Pulmonary artery endothelial cell (primary cell): ENCODE measurements around the gene NOL4L. TPM values are rescaled to one million over a fixed set of nuclear protein-coding genes. Genes with fewer than 3 reads are reported as not detected.

Experiments used
- DNase-seq: peaks from one replicate; pipeline ENCODE4 v3.0.0-alpha.2; 2011; ENCODE audit warnings: low read depth, low spot score
- total RNA-seq: library from RNA; depleted of rRNA; stranded (reverse); fragments of >200 nt; gene quantifications from 2 replicates; pipeline ENCODE4 v1.2.3, GENCODE V29; 2014

Gene NOL4L, protein sequence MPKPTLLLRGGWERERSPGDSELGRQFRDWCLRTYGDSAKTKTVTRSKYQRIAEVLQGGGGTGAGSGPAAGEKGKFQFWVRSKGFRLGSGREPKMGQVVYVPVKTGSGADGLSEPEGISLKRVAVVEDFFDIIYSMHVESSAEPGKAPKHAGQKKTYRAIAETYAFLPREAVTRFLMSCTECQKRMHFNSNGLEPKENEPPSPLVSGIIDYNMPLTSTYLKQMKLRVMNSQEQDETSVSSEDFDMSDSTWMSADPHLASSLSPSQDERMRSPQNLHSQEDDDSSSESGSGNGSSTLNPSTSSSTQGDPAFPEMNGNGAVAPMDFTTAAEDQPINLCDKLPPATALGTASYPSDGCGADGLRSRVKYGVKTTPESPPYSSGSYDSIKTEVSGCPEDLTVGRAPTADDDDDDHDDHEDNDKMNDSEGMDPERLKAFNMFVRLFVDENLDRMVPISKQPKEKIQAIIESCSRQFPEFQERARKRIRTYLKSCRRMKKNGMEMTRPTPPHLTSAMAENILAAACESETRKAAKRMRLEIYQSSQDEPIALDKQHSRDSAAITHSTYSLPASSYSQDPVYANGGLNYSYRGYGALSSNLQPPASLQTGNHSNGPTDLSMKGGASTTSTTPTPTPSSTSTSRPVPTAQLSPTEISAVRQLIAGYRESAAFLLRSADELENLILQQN
- 10.3 and 11.5 TPM in 2 replicates for total RNA-seq

DNA sequence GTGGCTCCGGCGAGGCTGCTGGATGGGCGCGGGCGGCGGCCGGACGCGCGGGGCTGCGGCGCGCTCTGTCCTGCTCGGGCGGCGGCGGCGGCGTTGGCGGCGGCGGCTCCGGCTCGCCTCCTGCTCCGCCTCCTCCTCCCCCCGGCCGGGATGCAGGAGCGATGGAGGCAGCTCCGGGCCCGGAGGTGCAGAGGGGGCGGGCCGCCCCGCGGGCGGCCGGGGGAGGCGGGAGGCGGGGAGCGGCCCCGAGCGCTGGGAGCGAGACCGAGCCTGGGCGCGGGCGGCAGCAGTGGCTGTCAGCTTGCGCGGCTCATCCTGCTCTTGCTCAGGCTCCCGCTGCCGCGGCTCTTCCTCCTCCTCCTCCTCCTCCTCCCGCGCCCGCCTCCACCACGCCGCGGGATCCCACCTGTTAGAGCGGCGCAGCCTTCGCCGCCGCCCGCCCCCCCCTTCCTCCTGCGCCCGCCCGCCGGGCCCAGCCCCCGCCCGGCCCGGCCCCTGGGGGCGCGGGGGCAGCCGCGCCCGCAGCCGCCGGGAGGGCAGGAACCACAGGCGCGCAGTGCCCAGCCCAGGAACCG is at the start of gene NOL4L:
NOL4L (minus strand) TSS at position 323 of the 575 bp plus-strand sequence. CDS start 443 bp downstream, outside the sequence.
- DNase-seq, result no peak

DNA sequence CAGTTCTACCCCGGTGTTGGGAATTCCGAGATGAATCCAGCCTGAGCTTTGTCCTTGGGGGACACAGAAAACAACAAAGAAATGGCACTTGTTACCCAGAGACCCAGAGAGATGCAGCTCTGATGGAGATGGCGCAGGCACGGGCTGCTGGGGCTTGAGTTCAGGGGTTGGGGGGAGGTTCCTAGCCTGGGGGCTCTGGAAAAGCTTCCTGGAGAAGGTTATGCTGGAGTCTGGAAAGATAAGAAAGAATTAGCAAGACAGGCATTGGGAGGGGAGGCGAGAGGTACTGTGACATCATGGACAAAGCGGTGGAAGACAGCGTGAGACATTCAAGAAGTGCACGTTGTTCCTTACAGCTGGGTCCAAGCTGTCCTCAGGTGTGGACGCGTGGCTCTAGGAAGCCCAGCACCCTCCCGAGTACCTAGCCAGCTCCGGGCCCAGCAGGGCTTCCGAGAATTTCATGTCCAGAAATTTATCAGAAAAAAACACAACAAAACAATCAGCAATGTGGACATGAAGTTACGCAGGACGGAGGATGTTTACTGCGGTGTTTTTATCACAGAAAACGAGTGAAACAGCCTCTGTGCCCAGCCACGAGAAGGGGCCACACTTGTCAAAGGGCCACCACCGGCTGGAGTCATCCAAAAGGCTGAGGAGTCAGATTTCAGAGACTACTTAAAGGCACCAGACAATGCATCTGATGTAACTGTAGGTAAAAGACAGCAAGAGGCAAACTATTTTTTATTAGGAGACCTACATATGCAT is 49.1 kb upstream of the NOL4L start:
- no peak for DNase-seq

DNA sequence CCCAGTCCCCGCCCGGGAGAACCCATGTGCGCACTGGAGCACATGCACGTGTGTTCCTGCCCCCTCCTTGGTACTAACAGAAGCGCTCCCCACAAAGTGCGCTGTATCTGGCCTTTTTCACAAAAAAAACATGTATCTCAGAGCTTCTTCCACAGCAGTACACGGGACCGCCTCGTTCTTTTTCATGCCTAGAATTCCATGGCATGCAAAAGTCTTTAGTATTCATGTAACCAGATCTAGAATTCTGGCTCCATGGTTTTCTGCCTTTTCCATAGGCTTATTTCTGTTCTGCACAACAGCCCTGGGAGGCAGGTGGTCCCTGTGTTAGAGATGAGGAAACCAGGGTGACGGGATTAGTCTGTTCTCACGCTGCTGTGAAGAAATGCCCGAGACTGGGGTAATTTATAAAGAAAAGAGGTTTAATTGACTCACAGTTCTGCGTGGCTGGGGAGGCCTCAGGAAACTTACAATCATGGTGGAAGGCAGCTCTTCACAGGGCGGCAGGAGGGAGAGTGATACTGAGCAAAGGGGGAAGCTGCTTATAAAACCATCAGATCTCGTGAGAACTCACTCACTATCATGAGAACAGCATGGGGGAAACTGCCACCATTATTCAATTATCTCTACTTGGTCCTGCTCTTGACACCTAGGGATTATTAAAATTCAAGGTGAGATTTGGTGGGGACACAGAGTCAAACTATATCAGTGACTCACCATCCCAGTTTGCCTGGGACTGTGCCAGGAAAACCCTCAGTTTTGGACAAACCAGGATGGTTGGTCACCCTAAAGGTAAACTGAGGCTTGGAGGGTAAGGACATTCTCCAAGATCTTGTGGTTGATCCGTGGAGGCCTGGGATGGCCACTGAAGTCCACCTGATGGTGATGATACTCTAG is 47.6 kb upstream of the NOL4L start:
- no peak for DNase-seq

DNA sequence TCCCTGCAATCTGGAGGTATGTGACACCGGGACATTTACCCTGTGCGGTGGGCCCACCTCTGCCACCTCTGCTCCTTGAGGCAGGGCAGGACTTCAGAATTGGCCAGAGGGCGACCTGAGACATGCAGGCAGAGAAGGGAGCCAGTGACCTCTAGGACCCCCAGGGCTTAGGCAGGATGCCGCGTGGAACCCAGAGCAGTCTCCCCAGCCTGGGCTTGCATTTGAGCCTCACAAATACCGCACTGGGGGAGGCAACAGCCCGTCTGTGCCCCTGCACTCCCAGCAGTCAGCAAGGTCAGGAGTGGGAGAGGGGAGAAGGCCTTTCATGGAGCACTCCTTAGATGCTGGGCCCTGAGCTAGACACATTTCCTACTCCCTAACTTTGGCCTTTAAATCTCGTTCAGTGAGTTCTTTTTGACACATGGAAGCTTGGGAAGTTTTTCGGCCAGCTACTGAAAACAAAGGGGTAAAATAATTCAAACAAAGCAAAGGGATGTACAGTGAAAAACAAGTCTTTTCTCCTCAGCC is 46.9 kb upstream of the NOL4L start:
- DNase-seq, result no peak

DNA sequence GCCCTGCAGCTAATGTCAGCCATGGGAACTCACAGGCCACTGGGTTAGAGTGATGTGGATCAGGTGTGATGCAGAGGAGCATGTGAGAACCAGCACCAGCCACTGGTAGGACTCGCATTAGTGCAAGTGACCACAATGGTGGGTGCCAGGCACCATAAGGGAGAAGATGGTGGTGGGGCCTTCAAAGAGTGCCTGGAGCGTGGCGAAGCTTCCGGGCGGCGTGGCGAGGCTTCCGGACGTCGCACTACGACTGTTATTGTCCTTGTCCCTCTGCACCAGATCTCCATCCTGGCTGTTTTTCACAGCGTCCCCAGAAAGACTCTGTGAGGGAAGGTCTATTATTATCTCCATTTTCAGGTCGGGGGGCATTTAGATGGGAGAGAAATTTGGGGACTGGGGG is 44.7 kb upstream of the NOL4L start:
- DNase-seq, result no peak

DNA sequence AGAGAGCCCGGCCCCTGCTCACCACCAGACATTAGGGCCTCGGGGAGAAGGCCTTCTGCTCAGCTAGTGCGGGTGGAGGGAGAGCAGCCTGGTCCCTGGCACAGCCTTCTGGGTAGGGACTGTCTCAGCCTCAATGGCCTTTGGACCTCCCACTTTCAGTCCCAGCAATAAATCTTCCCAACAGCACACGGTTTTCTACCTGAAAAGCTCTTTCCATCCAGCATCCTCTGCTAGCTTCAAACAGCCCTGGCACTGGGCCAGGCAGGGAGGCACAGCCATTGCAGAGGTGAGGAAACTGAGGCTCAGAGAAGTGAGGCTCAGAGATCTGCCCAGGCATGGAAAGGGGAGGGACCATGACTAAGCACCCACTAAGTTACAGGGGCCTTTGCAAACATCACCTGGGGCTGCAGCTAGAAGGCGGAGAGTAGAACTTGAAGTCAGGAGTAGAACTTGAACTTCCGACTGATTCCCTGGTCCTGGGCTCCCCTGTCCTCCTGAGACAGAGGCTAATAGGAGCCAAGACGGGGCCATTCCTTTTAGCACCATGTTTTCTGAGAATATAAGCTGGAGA is 43.9 kb upstream of the NOL4L start:
- DNase-seq, result no peak

DNA sequence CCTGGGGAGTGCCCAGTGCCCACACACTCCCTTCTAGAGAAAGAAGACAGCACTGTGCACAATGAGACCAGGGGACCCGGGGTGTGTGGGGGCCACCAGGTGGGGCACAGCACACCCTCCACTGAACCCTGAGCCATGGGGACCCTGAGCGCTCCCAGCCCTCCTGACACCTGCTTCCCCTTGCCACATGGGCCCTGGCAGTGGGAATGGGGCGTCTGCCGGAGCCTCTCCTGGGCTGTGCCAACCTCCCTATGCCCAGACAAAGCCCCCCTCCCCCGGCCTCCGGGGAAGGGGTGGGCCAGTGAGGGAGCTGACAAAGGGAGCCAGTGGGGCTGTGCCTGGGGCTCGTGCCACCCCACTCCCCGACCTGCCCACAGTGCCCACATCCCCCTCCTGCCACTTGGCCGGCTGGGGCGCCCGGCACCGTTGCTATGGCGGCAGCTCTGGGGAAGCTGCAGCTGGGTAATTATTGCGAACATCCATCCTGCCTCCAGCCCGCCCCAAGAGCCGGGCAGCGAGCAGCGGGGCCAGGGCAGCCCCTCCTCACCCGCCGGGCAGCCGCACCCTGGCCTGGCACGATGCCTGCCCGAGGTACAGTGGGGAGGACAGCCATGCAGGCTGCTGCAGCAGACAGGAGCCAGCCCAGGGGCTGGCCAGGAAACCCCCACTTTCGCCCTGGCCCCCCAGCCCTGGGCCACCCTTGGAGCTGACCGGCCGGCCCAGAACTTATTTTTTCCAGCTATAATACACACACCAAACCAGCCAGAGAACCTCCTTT is 41.9 kb upstream of the NOL4L start:
- DNase-seq, result no peak

DNA sequence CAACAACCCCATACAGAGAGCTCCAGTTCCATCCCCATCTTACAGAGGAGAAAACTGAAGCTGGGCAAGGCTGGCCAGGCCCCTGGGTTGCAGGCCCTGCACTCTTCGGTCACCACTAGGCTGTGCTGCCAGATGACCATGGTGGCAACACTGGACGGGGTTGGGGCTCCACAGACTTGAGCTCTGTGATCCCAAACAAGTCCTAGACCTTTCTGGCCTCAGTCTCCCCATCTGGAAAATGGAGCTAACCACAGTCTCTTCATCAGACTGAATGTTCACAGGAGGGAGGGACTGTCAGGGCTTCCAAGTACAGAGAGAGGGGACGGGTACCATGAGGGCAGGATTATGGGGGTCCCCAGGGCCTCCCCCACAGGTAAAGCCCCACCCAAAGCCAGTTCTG is 41.3 kb upstream of the NOL4L start:
- no peak for DNase-seq

DNA sequence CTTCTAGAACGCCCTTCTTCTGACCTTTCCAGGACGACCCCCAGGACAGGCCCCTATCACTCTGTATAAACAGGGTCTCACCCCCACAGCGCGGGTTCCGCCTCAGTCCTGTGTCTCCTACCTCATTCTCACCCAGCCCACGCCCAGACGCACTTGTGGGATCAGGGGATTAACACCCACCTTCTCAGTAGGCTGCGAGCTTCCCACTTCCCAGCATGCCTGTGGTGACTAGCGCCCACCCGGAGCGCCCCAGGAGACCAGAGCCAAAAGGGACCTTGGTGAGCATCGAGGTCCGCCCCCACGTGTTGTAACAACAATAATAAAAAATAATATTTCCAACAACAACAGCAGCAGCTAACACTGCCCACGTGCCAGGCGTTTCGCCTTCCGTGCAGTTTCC is 40.9 kb upstream of the NOL4L start:
- no peak for DNase-seq

DNA sequence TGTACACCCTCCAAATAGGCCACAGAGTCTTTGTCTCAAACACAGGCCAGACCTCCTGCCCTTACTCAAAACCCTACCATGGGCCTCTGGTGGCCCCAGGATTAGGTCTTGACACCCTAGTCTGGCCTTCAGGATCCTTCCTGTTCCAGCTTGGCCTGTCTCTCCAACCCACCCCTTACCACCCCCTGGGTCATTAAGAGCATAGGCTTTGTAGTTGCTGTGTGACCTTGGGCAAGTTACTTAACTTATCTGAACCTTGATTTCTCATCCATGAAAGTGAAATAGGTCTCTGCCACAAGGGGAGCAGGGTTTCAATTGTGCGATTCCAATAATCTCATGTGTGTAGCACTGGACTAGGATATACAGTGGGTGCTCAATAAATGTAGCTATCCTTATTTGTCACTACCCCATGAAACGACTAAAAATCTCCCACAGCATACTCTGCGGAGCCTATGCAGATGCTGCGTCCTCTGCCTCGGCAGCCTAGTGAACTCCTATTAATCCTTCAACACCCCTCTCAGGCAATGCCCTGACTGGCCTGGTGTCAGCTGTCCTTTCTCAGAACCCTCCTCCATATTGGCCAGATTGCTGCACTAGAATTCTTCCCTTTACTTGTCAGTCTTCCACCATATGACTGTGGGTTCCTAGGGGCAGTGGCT is 39.7 kb upstream of the NOL4L start:
- DNase-seq, result no peak

DNA sequence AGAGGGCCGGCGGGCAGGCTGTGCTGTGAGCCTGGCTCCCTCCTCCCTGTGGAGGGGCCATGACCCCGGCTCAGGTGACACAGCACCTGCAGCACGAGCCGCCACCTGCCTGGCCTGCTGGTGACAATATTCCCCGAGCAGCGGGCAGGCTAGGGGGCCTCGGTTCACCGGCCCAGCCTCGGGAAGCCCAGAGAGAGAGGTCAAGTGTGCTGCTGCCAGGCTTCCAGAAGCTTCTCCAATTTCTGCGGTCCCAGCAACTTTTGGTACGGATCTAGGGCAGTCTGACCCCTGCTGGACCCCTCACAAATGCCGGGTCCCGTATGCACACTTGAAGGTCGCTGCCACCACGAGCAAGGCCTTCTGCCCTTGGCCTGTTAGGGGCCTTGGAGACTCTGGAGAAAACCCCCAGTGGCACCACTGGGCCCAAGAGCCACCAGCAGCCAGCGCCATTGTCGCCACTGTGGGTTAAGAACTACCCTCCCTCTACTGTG is 38.6 kb upstream of the NOL4L start:
- no peak for DNase-seq

DNA sequence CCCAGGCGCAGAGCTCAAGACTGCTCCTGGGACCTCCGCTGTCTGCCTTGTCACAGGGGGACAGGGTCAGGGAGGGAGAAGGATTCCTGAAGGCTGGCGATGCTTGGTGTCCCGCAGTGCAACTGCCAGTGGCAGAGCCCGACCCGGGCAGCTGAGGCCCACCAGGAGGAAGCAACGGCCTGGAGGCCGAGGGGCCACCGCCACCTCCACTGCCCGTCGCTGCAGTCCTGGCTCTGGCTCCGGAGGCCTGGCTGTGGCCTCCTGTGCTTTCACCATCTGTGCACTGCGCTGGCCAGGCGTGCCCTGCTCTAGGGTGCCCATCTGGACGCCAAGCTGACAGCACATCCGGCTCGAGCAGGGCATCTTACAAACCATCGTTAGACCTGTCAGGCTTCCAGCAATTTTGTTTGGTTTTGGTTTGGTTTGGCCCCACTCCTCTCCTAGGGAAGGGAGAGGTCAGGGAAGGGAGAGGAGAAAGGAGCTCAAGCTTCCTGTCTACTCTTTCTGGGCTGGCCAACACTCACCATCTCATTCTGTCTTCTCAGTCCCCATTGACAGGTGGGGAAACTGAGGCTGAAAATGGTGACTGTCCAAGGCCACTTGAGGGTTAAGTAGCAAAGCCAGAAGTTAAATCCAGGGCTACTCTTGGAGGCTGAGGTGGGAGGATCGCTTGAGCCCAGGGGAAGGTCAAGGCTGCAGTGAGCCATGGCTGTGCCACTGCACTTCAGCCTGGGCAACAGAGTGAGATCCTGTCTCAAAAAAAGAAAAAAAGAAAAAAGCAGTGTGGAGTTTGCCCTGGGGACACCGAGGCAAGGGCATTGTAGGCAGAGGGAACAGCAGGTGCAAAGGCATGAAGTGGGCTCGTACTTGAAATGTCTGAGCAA is 37.7 kb upstream of the NOL4L start:
- DNase-seq, result no peak

DNA sequence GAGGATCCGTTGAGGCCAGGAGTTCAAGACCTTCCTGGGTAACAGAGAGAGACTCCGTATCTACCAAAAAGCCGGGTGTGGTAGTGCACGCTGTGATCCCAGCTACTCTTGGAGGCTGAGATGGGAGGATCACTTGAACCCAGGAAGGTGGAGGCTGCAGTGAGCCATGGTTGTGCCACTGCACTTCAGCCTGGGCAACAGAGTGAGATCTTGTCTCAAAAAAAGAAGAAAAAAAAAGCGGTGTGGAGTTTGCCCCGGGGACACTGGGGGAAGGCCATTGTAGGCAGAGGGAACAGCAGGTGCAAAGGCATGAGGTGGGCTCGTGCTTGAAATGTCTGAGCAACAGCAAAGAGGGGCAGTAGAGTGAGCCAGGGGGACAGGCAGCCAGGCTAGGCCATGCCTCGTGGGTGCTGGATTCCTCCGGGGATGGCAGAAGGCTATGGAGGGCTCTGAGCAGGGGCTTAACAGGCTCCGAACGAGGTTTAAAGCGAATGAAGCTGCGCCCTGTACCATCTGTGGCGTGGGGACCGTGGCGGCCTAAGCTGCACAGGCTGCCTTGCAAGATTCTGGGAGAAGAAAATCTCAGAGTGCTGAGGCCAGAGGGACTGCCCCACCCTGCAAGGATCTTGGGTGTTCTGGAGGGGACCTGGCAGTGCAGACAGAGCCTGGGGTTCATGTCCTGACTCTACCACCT is 36.9 kb upstream of the NOL4L start:
- DNase-seq, result no peak

DNA sequence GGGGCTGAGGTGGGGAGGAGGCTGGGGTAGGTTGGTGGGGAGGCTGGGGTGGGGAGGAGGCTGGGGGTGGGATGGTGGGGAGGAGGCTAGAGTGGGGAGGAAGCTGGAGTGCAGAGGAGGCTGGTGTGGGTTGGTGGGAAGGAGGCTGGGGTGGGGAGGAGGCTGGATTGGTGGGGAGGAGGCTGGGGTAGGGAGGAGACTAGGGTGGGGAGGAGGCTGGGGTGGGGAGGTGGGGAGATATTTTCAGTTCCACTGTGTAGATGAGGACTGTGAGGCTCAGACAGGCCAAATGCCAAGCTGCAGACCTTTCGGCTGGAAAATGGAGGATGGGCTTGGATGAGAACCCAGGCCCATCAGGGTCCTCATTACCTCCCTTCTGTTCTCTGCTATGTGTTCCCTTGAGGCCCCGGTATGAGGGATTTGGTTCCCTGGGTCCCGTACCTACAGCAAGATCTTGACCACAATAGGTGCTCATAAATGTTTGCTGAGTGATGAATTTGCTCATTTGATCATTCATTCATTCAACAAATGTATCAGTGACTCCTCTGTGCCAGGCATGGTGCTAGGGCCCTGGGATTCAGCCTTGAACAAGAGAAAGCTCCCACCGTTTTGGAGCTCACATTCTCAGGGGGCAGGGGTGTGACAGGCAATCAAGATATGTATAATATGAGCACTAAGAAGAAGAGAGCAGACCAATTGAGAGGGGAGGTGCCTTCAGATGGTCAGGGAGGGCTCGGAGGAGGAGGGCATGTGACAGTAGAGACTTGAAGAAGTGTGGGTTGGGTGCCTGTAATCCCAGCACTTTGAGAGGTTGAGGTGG is 36.1 kb upstream of the NOL4L start:
- DNase-seq, result no peak

DNA sequence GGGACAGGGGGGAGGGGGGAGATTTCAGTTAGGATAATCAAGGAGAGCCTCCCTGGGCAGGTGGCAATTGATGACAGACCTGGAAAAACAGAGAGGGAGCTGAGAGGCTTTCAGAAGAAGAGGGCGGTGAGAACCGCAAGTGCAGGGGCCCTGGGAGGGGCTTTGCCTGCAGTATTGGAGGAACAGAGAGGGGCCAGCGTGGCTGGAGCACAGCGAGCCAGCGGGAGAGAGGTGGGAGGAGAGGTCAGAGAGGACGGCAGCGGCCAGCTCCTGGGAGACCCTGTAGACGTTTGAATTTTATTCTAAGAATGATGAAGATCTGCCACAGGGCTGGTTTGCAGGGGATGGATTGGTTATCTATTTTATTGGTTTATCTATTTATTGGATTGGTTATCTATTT is 34.5 kb upstream of the NOL4L start:
- DNase-seq, result no peak

DNA sequence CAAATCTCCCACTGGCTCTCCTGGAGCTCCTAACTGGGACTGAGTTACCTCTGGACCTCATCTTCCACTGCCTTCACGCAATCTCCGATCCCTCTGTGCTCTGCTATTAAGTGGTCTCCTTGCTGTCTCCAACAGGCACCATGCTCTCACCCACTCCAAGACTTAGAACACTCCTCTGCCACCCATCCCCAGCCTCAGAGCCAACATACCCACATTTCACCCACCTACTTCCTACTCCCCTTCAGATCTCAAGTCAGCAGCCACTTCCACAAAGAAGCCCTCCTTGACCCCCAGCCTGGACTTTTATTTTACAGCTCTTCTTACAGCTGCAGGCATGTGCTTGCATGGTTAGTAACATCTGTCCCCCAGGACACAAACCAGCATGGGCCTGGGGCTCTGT is 29.6 kb upstream of the NOL4L start:
- DNase-seq, result no peak
